ENCODE measurements around the gene PXDC1. TPM values are rescaled to one million over a fixed set of nuclear protein-coding genes. Genes with fewer than 3 reads are reported as not detected.

Gene PXDC1
- total RNA-seq, 1 experiment from 2014 or later = 36.2 TPM

DNA sequence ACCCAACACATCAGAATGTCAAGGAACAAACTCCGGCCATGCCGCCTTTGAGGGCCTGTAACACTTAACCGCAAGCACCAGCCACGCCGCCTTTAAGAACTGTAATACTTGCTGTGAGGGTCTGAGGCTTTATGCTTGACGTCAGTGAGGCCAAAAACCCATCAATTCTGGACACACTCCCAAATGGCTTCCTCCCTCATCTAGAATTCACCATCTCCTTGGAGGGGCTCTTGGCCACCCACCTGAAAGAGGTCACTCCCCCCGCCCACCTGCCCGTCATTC lies 10.4 kb upstream of the PXDC1 start:
- CTCF ChIA-PET = no interaction called here
- no TSS peak for BruUV-seq (replicated peaks)
- DNase-seq (ENCODE audit: low read depth, low spot score) = no peak
- no peak overlapping the region for H3K27ac ChIP-seq (ENCODE audit: low read length)
- ATAC-seq = no peak
- POLR2A ChIA-PET = no interaction called here
- no peaks in the 10 kb centered on the region for H3K36me3 ChIP-seq (ENCODE audit: control insufficient read depth, insufficient read depth, low read length)
- no peaks in the 10 kb centered on the region for H3K4me1 ChIP-seq (ENCODE audit: control insufficient read depth, insufficient read depth, low read length)
- no peak overlapping the region for H3K4me3 ChIP-seq (ENCODE audit: low read depth in 2 of 2, low read length in 2 of 2)
- no peaks in the 10 kb centered on the region for H3K9me3 ChIP-seq (ENCODE audit: control insufficient read depth, insufficient read depth, low read depth, low read length)
- in situ Hi-C loops (cut with HindIII; ENCODE audit: low pct_unique_long_range_greater_than_20kb, low sequenced_read_pairs) = no loop called here
- H3K27me3 ChIP-seq (ENCODE audit: control insufficient read depth, insufficient read depth, low read length) = no peaks in the 10 kb centered on the region
- TF ChIP-seq POLR2AphosphoS5 (IDR thresholded peaks at IDR 0.05; ENCODE audit: low read depth, low read length) = no peak
- TF ChIP-seq, protein P1, sequence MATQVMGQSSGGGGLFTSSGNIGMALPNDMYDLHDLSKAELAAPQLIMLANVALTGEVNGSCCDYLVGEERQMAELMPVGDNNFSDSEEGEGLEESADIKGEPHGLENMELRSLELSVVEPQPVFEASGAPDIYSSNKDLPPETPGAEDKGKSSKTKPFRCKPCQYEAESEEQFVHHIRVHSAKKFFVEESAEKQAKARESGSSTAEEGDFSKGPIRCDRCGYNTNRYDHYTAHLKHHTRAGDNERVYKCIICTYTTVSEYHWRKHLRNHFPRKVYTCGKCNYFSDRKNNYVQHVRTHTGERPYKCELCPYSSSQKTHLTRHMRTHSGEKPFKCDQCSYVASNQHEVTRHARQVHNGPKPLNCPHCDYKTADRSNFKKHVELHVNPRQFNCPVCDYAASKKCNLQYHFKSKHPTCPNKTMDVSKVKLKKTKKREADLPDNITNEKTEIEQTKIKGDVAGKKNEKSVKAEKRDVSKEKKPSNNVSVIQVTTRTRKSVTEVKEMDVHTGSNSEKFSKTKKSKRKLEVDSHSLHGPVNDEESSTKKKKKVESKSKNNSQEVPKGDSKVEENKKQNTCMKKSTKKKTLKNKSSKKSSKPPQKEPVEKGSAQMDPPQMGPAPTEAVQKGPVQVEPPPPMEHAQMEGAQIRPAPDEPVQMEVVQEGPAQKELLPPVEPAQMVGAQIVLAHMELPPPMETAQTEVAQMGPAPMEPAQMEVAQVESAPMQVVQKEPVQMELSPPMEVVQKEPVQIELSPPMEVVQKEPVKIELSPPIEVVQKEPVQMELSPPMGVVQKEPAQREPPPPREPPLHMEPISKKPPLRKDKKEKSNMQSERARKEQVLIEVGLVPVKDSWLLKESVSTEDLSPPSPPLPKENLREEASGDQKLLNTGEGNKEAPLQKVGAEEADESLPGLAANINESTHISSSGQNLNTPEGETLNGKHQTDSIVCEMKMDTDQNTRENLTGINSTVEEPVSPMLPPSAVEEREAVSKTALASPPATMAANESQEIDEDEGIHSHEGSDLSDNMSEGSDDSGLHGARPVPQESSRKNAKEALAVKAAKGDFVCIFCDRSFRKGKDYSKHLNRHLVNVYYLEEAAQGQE (IDR thresholded peaks at IDR 0.05; ENCODE audit: insufficient read depth in 1 of 2, low read depth in 2 of 2, low read length in 1 of 2) = no peak
- TF ChIP-seq, protein P2, sequence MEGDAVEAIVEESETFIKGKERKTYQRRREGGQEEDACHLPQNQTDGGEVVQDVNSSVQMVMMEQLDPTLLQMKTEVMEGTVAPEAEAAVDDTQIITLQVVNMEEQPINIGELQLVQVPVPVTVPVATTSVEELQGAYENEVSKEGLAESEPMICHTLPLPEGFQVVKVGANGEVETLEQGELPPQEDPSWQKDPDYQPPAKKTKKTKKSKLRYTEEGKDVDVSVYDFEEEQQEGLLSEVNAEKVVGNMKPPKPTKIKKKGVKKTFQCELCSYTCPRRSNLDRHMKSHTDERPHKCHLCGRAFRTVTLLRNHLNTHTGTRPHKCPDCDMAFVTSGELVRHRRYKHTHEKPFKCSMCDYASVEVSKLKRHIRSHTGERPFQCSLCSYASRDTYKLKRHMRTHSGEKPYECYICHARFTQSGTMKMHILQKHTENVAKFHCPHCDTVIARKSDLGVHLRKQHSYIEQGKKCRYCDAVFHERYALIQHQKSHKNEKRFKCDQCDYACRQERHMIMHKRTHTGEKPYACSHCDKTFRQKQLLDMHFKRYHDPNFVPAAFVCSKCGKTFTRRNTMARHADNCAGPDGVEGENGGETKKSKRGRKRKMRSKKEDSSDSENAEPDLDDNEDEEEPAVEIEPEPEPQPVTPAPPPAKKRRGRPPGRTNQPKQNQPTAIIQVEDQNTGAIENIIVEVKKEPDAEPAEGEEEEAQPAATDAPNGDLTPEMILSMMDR (IDR thresholded peaks at IDR 0.05) = no peak
- no peak for TF ChIP-seq TCF7L2 (IDR thresholded peaks at IDR 0.05; ENCODE audit: low read depth, low read length)
- no peak for TF ChIP-seq SIN3A (IDR thresholded peaks at IDR 0.05; ENCODE audit: borderline replicate concordance, insufficient read depth, low read depth, low read length)
- intact Hi-C loops (cut with micrococcal nuclease; ENCODE audit: unreplicated experiment) = no loop called here

DNA sequence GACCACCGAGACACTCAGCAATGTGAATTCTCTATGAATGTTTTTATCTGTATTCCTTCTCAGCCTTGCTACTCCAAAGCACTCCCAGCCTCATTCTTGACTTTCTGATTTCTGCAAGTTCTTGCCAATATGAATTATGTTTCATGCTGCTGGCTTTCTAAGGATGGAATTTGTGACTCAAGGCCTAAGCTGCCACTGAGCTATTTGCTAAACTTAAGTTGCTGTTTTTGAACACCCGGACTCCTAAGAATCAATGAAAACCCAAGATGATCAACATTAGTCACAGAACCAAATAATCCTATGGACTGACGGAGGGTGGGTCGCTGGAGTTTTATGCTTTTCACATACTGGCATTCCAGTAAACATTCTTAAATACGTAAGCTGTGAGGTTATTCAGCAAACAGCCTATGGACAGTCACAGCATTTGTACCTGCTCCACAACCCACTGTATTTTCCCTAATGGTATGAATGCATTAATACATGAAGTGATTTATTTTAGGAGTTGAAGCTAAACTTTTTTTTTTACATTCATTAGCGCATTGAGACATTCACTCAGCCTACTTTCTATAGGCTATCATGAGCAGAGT lies 8.2 kb upstream of the PXDC1 start:
- H3K4me1 ChIP-seq (ENCODE audit: control insufficient read depth, insufficient read depth, low read length) = no peaks in the 10 kb centered on the region
- H3K9me3 ChIP-seq (ENCODE audit: control insufficient read depth, insufficient read depth, low read depth, low read length) = no peaks in the 10 kb centered on the region
- CTCF ChIA-PET = no interaction called here
- no TSS peak for BruUV-seq (replicated peaks)
- no peak overlapping the region for H3K4me3 ChIP-seq (ENCODE audit: low read depth in 2 of 2, low read length in 2 of 2)
- H3K27me3 ChIP-seq (ENCODE audit: control insufficient read depth, insufficient read depth, low read length) = no peaks in the 10 kb centered on the region
- intact Hi-C loops (cut with micrococcal nuclease; ENCODE audit: unreplicated experiment) (no loop called here), in situ Hi-C loops (cut with HindIII; ENCODE audit: low pct_unique_long_range_greater_than_20kb, low sequenced_read_pairs) (no loop called here)
- TF ChIP-seq, protein P2 (IDR thresholded peaks at IDR 0.05) = no peak
- no peak for TF ChIP-seq SIN3A (IDR thresholded peaks at IDR 0.05; ENCODE audit: borderline replicate concordance, insufficient read depth, low read depth, low read length)
- no peak for TF ChIP-seq POLR2AphosphoS5 (IDR thresholded peaks at IDR 0.05; ENCODE audit: low read depth, low read length)
- TF ChIP-seq, protein P1 (IDR thresholded peaks at IDR 0.05; ENCODE audit: insufficient read depth in 1 of 2, low read depth in 2 of 2, low read length in 1 of 2) = no peak
- no peak for TF ChIP-seq TCF7L2 (IDR thresholded peaks at IDR 0.05; ENCODE audit: low read depth, low read length)
- ATAC-seq (0 out of 2 replicates have a peak, but pooled peaks have one; percentile 35), DNase-seq (ENCODE audit: low read depth, low spot score) (no peak)
- H3K36me3 ChIP-seq (ENCODE audit: control insufficient read depth, insufficient read depth, low read length) = no peaks in the 10 kb centered on the region
- no peak overlapping the region for H3K27ac ChIP-seq (ENCODE audit: low read length)
- POLR2A ChIA-PET = interaction anchor here (1.4 kb wide), 1 partner anchor 10 kb away, joined by 3 read pairs; no protein-coding TSS in a partner anchor

All from Panc1 (cell line).